ENCODE results near the gene GGT5. TPM values are rescaled to one million over a fixed set of nuclear protein-coding genes. Genes with fewer than 3 reads are reported as not detected.
"Not testable (repeated sequence)": the region's sequence is repeated elsewhere in the genome, so short reads cannot be mapped to it uniquely, and the experiment has no call there.

GGT5 gene
- total RNA-seq (2022) (0.28 and 0.64 TPM in 2 replicates), Bru-seq, nascent RNA (percentile 9 among the genes with signal in this experiment), BruChase-seq, experiment 1, labeled RNA remaining after a 6-hour chase (percentile 4 among the genes with signal in this experiment), BruChase-seq, experiment 2, labeled RNA remaining after a 2-hour chase (percentile 6 among the genes with signal in this experiment)
- long read RNA-seq, partial matches to known transcripts = 0 of 2 reads
- long read RNA-seq, other reads (novel, unspliced or antisense) = 1 of 2 reads

- H3K36me3 Mint-ChIP-seq (ENCODE audit: insufficient read depth, unreplicated experiment); DNase-seq; BruUV-seq (replicated peaks); H3K27ac Mint-ChIP-seq (ENCODE audit: unreplicated experiment); H3K27me3 Mint-ChIP-seq (ENCODE audit: unreplicated experiment); H3K4me3 Mint-ChIP-seq (ENCODE audit: low read depth, unreplicated experiment); H3K9me3 Mint-ChIP-seq (ENCODE audit: low read depth, unreplicated experiment): not testable (repeated sequence)
- CTCF ChIA-PET = interaction anchor here (1.6 kb wide), 1 partner anchor 55 kb away, joined by 6 read pairs; no protein-coding TSS in a partner anchor
- peaks cover 21% of the 10 kb centered on the region for H3K4me1 Mint-ChIP-seq (ENCODE audit: low read depth, unreplicated experiment)
- intact Hi-C loops (cut with micrococcal nuclease; ENCODE audit: unreplicated experiment) = loop anchor here (5.0 kb wide), 1 partner anchor 43 kb away; no protein-coding TSS in a partner anchor
Observed at GRCh38 chr22:24245030-24245431, at the start of gene GGT5. GGT5 (minus strand) TSS chr22:24245082; CDS start chr22:24244725, 357 bp downstream.

- H3K4me1 Mint-ChIP-seq (ENCODE audit: low read depth, unreplicated experiment) = peaks cover 20% of the 10 kb centered on the region
- H3K4me3 Mint-ChIP-seq (ENCODE audit: low read depth, unreplicated experiment); DNase-seq; H3K27ac Mint-ChIP-seq (ENCODE audit: unreplicated experiment); CTCF ChIA-PET; H3K27me3 Mint-ChIP-seq (ENCODE audit: unreplicated experiment); BruUV-seq (replicated peaks); H3K9me3 Mint-ChIP-seq (ENCODE audit: low read depth, unreplicated experiment); intact Hi-C loops (cut with micrococcal nuclease; ENCODE audit: unreplicated experiment); H3K36me3 Mint-ChIP-seq (ENCODE audit: insufficient read depth, unreplicated experiment): not testable (repeated sequence)
Observed at GRCh38 chr22:24292202-24292830, 47.4 kb upstream of the GGT5 start.

GRCh38 chr22:24291515-24292201 is 46.8 kb upstream of the GGT5 start:
- H3K4me1 Mint-ChIP-seq (ENCODE audit: low read depth, unreplicated experiment) = peaks cover 27% of the 10 kb centered on the region
- BruUV-seq (replicated peaks) = no TSS peak
- DNase-seq = no peak

GRCh38 chr22:24290459-24290858 is 45.6 kb upstream of the GGT5 start:
- Mint-ChIP-seq H3K9me3 (ENCODE audit: low read depth, unreplicated experiment) (no peaks in the 10 kb centered on the region), H3K36me3 (ENCODE audit: insufficient read depth, unreplicated experiment) (no peaks in the 10 kb centered on the region), H3K27me3 (ENCODE audit: unreplicated experiment) (no peaks in the 10 kb centered on the region), H3K27ac (ENCODE audit: unreplicated experiment) (no peak overlapping the region), H3K4me3 (ENCODE audit: low read depth, unreplicated experiment) (no peak overlapping the region), H3K4me1 (ENCODE audit: low read depth, unreplicated experiment) (peaks cover 29% of the 10 kb centered on the region)
- DNase-seq = no peak
- intact Hi-C loops (cut with micrococcal nuclease; ENCODE audit: unreplicated experiment) = no loop called here
- no TSS peak for BruUV-seq (replicated peaks)
- TF ChIP-seq CTCF (IDR thresholded peaks at IDR 0.05; ENCODE audit: unreplicated experiment) = no peak
- CTCF ChIA-PET = no interaction called here

More at GRCh38 chr22:24291515-24292201, 46.8 kb upstream of the GGT5 start:
- Mint-ChIP-seq H3K9me3 (ENCODE audit: low read depth, unreplicated experiment) (no peaks in the 10 kb centered on the region), H3K4me3 (ENCODE audit: low read depth, unreplicated experiment) (no peak overlapping the region), H3K36me3 (ENCODE audit: insufficient read depth, unreplicated experiment) (no peaks in the 10 kb centered on the region), H3K27ac (ENCODE audit: unreplicated experiment) (no peak overlapping the region), H3K27me3 (ENCODE audit: unreplicated experiment) (no peaks in the 10 kb centered on the region)
- intact Hi-C loops (cut with micrococcal nuclease; ENCODE audit: unreplicated experiment) = no loop called here
- CTCF ChIA-PET = no interaction called here
- TF ChIP-seq CTCF (IDR thresholded peaks at IDR 0.05; ENCODE audit: unreplicated experiment) = no peak

GRCh38 chr22:24289741-24290163 is 44.9 kb upstream of the GGT5 start:
- H3K4me1 Mint-ChIP-seq (ENCODE audit: low read depth, unreplicated experiment) = peaks cover 36% of the 10 kb centered on the region
- no peak for DNase-seq
- BruUV-seq (replicated peaks) = no TSS peak
- no peak overlapping the region for H3K27ac Mint-ChIP-seq (ENCODE audit: unreplicated experiment)
- no peaks in the 10 kb centered on the region for H3K27me3 Mint-ChIP-seq (ENCODE audit: unreplicated experiment)
- intact Hi-C loops (cut with micrococcal nuclease; ENCODE audit: unreplicated experiment) = no loop called here
- H3K4me3 Mint-ChIP-seq (ENCODE audit: low read depth, unreplicated experiment) = no peak overlapping the region
- no peaks in the 10 kb centered on the region for H3K36me3 Mint-ChIP-seq (ENCODE audit: insufficient read depth, unreplicated experiment)
- no peak for TF ChIP-seq CTCF (IDR thresholded peaks at IDR 0.05; ENCODE audit: unreplicated experiment)
- CTCF ChIA-PET = no interaction called here
- H3K9me3 Mint-ChIP-seq (ENCODE audit: low read depth, unreplicated experiment) = no peaks in the 10 kb centered on the region
